Cardiac fibroblast (primary cell): ENCODE results near the gene HOXD4.

ENCODE experiments used
- DNase-seq, 2 donors: peaks; one replicate each; pipeline versions ENCODE4 v3.0.0 to v3.0.0-alpha.2; 2010; ENCODE audit warnings: low read depth in 2 of 2
- H3K4me3 ChIP-seq, 2 donors: replicated peaks in 1 of 2; 1 replicate in 1 of 2; 2 replicates in 1 of 2; pipeline ENCODE4 v1.5.1; 2011; ENCODE audit warnings: low read depth in 2 of 2, low read length in 2 of 2, mild to moderate bottlenecking in 2 of 2, moderate library complexity in 1 of 2
- TF ChIP-seq, protein P1 (sequence below): IDR thresholded peaks from one replicate; pipeline ENCODE4 v1.5.1; 2011; ENCODE audit warnings: low read depth, mild to moderate bottlenecking, low read length, inconsistent platforms

Gene HOXD4

DNA sequence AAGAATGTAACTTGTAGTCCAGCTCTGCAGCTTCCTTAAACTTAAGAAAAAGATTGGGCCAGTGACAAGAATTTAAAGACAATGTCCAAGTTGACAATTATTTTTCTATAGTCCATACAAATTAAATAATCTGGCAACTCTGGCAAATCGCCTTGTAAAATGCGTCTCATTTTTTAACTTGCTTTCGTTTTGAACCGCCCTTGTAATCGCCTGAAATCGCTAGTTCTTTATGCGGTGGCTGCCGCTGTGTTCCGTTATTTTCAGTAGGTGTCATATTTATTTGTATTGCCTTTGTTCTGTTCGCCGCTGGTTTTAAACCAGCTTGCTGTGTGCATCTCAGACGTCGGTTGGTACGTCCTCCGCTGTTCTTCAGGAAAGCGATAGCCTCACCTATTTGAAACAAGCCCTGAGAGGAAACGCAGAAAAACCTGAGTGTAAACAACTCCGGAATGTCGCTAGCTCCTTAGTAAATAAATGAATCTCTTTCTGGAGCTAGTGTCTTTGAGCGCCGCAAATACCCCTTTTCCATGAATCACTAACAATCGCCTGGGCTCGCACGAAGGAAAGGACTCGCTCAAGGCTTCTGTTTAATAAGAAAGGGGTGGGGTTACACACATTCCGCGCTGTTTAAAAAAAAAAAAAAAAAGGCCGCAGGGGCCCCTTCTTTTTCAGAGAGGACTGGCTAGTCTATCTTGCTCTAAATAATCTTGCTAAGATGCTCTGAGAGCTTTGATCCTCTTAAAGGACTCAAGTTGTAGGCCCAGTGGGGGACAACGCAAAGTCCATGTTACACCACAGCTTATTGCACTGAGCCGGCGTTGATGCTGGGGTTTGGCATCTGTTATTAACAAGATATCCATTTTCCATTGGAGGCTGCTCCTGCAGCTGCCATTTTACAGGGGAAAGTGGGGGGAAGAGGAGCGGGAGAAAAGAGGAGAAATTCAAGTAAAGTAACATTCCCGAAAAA lies 18.9 kb upstream of the HOXD4 start:
- no peak overlapping the region for H3K4me3 ChIP-seq
- TF ChIP-seq, protein P1, sequence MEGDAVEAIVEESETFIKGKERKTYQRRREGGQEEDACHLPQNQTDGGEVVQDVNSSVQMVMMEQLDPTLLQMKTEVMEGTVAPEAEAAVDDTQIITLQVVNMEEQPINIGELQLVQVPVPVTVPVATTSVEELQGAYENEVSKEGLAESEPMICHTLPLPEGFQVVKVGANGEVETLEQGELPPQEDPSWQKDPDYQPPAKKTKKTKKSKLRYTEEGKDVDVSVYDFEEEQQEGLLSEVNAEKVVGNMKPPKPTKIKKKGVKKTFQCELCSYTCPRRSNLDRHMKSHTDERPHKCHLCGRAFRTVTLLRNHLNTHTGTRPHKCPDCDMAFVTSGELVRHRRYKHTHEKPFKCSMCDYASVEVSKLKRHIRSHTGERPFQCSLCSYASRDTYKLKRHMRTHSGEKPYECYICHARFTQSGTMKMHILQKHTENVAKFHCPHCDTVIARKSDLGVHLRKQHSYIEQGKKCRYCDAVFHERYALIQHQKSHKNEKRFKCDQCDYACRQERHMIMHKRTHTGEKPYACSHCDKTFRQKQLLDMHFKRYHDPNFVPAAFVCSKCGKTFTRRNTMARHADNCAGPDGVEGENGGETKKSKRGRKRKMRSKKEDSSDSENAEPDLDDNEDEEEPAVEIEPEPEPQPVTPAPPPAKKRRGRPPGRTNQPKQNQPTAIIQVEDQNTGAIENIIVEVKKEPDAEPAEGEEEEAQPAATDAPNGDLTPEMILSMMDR = no peak
- no peak for DNase-seq

DNA sequence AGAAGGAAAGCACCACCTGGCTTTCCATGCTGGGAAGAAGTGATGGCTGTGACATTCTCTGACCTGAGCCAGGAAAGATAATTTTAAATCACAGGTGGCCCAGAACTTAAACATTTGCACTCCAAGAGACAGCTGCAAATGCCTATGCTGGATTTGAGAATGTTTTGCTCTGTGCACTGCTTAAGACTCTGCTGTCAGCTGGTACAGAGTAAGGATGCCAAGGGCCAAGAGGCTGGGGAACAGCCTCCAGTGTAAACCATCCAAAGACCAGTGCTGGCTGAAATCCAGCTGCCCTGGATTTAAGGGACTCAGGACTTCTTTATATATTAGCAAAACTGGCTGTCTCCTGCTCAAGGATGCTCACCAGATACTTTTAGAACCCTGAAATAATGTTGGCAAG lies 18.0 kb upstream of the HOXD4 start:
- no peak for DNase-seq
- H3K4me3 ChIP-seq = no peak overlapping the region
- TF ChIP-seq, protein P1 = no peak

DNA sequence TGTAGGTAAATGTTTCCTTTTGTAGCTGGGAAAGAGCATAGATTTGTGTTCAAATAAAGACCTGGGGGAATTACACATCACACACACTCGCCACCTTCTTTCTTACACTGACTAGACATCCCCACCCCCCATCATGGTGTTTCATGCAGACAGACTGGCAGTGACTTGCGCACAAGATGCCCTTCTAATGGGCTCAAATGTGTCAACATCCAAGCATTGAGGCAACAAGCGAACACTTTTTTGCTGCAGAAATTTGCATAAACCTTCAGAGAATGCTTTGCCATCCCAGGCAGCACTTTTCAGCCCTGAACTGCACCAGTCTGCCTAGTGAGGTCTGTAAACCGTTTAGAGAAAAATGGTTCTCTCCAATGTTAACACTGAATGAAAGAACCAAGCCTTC lies 17.3 kb upstream of the HOXD4 start:
- no peak overlapping the region for H3K4me3 ChIP-seq
- TF ChIP-seq, protein P1 = no peak
- no peak for DNase-seq

DNA sequence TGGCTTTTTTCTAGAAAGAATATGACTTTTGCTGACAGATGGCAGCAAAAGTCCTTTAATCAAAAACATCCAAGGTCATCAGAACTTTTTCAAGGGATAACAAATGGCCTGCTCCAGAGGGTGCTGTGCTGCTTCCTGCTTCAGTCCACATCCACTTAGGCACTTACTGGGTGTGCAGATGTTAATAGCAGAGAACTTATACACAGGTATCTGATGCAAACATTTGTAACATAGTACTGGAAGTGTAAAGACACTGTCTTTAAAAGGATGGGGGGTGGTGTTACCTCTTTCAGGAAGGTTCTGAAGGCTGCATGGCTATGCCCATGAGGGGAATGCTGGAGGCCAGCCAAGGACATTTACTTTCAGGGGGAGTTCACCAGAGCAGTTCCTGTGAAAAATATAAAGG lies 16.3 kb upstream of the HOXD4 start:
- TF ChIP-seq, protein P1 = no peak
- peak in 1 of 2 donors; percentile 20 for DNase-seq

DNA sequence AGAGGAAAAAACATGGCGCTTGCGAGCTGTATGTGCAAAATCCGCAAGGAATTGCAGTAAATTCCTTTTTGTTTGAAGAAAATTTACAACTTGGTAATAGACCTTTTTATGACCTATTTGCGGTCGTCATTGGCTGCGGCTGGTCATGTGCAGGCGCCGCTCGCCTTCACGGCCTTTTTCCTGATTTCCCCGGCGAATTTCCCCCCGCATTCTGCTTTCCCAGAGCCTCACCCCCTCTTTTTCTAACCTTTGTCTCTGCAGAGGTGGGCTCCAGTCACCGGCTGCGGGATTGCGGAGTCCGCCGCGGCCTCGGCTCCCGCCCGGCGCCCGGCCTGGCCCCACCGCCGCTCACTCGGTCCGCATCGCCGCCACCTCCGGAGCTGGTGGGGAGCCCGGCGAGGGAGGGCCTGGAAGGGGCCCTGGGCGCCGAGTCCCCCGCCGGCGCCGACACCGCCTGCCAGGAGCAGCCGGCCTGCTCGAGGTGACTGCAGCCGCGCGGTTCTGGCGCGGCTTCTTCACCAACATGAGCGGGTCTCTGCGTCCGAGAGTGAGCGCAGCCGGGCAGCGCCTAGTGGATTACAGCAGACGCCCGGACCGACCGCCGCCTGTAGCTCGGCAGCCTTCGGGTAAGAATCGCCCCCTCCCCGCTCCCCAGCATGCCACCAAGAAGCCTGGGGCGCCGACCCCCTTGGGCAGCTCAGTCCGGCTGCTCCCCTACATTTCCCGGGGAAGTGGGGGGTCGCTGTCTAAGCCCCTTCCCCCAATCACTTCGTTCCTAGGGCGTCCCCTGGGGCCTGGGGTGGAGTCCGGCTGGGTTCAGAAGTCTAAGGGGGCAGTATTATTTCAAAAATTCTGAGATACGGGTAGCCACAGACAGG lies 14.7 kb upstream of the HOXD4 start:
- H3K4me3 ChIP-seq = peak overlapping the region; percentile 26 to 31
- DNase-seq = no peak
- TF ChIP-seq, protein P1 = no peak

More for the DNA sequence above, 16.3 kb upstream of the HOXD4 start:
- H3K4me3 ChIP-seq = no peak overlapping the region

DNA sequence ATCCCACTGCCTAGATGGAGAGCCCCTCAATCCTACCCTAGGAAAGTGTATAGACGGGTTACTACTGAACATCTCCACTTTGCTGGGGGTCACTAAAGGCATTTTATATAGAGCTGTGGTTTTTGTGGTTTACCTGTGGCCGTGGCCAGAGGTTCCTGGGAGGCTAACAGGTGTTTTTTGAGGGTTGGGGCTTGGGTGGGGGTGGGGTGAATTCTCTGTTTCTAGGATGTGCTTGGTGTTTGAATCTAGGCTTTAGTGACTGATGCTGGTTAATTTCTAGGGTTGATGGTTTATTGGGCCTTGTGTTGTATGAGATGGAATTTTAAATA lies 14.1 kb upstream of the HOXD4 start:
- H3K4me3 ChIP-seq = peak overlapping the region in 1 of 2 donors; percentile 17
- DNase-seq = no peak
- TF ChIP-seq, protein P1 = no peak
